Stomach (tissue), 9 donors: ENCODE measurements around the gene LINGO4. TPM values are rescaled to one million over a fixed set of nuclear protein-coding genes. Genes with fewer than 3 reads are reported as not detected.
A peak's percentile ranks its signal among the peaks of the same experiment; 100 is the strongest.

Experiments
- DNase-seq, 2 donors: peaks; one replicate each; pipeline versions ENCODE4 v3.0.0 to v3.0.0-alpha.2; 2013 to 2019
- H3K27ac ChIP-seq, 5 donors: fragments of 200-600 bp in 4 of 5; sonication (generic) in 4 of 5; one replicate each; pipeline ENCODE4 v1.5.1; 2013 to 2019; ENCODE audit warnings: mild to moderate bottlenecking in 1 of 5, moderate library complexity in 1 of 5
- H3K27me3 ChIP-seq, 3 donors: fragments of 200-600 bp; sonication (generic); one replicate each; pipeline ENCODE4 v1.5.1; 2017 to 2019; ENCODE audit warnings: mixed run types in 1 of 3
- H3K36me3 ChIP-seq, 4 donors: fragments of 200-600 bp; sonication (generic); 1 replicate in 3 of 4; 2 replicates in 1 of 4; pipeline ENCODE4 v1.5.1; 2016 to 2019
- H3K4me1 ChIP-seq, 4 donors: fragments of 200-600 bp; sonication (generic); one replicate each; pipeline ENCODE4 v1.5.1; 2016 to 2019
- H3K4me3 ChIP-seq, 4 donors: fragments of 200-600 bp; sonication (generic) in 3 of 4; one replicate each; pipeline ENCODE4 v1.5.1; 2016 to 2019; ENCODE audit warnings: mild to moderate bottlenecking in 1 of 4
- H3K9me3 ChIP-seq, 4 donors: fragments of 200-600 bp; sonication (generic); one replicate each; pipeline ENCODE4 v1.5.1; 2016 to 2019
- EP300 ChIP-seq: sonication (generic); formaldehyde crosslinking; IDR thresholded peaks from one replicate; pipeline ENCODE4 v1.6.1; 2017; ENCODE audit warnings: antibody characterized with exemption
- POLR2A ChIP-seq, 4 donors: fragments of 450-650 bp; IDR thresholded peaks; one replicate each; pipeline ENCODE4 v1.6.1; 2016; ENCODE audit warnings: antibody characterized with exemption in 4 of 4, control low read depth in 2 of 4, mild to moderate bottlenecking in 1 of 4, moderate library complexity in 1 of 4
- POLR2AphosphoS5 ChIP-seq, 3 donors: sonication (generic); formaldehyde crosslinking; IDR thresholded peaks; one replicate each; pipeline ENCODE4 v1.6.1; 2016; ENCODE audit warnings: antibody characterized with exemption in 3 of 3
- WGBS, 5 donors: extraction: QIAGEN DNeasy Blood & Tissue Kit in 3 of 5; methylation state at CpG; one replicate each; pipeline versions ENCODE4 v1.1.5 to v1.1.7; 2013 to 2018; 5-methylcytosine and 5-hydroxymethylcytosine counted together
- intact Hi-C: fragments of 100-400 bp; cut with DNase I; formaldehyde crosslinking; loops from one replicate; pipeline ENCODE4 v1.15.1; 2023; ENCODE audit warnings: low total_unique reads
- polyA plus RNA-seq, 3 donors: library from polyadenylated mRNA; stranded (reverse); fragments of 200-250 nt; gene quantifications; one replicate each; pipeline ENCODE4 v1.2.3, GENCODE V29; 2013
- total RNA-seq, 5 donors: library from RNA; depleted of rRNA; stranded (reverse); fragments of >200 nt; gene quantifications; one replicate each; pipeline versions ENCODE4 v1.1.0 to v1.2.3, GENCODE V29; 2014 to 2016
- TF ChIP-seq, protein P1 (sequence below), 7 experiments: fragments of 450-650 bp in 4 of 7; fragments of 200-600 bp in 3 of 7; sonication (generic) in 3 of 7; IDR thresholded peaks; one replicate each; pipeline ENCODE4 v1.5.1; 2016 to 2019; ENCODE audit warnings: antibody characterized with exemption in 7 of 7, control low read depth in 2 of 7, mild to moderate bottlenecking in 1 of 7
- donor health status: healthy with polysubstance abuse.
- donor health status: Bipolar disorder and iron deficiency.
- donor health status: healthy.

Gene LINGO4
- total and polyA plus RNA-seq, 8 donors = 0.06 to 3.2 TPM; not detected in 6

DNA sequence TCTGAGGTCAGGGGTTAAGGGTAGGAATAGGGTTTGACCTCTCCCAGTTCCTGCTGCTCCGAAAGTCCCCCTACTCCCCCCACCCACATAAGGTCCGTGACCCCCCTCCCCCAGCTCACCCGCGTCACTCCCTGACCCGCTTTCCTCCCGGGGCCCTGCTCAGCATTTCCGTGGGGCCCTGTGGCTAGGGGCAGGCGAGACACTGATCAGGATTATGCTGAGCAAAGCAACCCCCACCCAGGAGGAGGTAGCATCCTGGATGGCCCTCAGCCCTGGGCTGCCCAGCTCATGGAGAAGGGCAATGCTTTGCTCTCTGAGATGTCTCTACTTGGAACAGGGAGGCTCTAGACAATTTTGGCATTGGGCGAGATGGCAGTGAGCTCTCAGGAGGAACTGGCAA is 22.6 kb upstream of the LINGO4 start:
- H3K27ac ChIP-seq = peak overlapping the region in 1 of 5 donors; percentile 10
- no peak for TF ChIP-seq POLR2A (IDR thresholded peaks at IDR 0.05)
- TF ChIP-seq POLR2AphosphoS5 (IDR thresholded peaks at IDR 0.05) = no peak
- TF ChIP-seq, protein P1, sequence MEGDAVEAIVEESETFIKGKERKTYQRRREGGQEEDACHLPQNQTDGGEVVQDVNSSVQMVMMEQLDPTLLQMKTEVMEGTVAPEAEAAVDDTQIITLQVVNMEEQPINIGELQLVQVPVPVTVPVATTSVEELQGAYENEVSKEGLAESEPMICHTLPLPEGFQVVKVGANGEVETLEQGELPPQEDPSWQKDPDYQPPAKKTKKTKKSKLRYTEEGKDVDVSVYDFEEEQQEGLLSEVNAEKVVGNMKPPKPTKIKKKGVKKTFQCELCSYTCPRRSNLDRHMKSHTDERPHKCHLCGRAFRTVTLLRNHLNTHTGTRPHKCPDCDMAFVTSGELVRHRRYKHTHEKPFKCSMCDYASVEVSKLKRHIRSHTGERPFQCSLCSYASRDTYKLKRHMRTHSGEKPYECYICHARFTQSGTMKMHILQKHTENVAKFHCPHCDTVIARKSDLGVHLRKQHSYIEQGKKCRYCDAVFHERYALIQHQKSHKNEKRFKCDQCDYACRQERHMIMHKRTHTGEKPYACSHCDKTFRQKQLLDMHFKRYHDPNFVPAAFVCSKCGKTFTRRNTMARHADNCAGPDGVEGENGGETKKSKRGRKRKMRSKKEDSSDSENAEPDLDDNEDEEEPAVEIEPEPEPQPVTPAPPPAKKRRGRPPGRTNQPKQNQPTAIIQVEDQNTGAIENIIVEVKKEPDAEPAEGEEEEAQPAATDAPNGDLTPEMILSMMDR (IDR thresholded peaks at IDR 0.05) = no peak
- no peak for TF ChIP-seq EP300
- peaks cover 0 to 35% (median 0%) of the 10 kb centered on the region in 3 donors for H3K27me3 ChIP-seq
- 56 to 77% (median 60%) methylated on average over 9 of the region's 9 CpGs for WGBS, 5 donors
- no peak overlapping the region for H3K4me3 ChIP-seq
- no peak for DNase-seq
- H3K36me3 ChIP-seq = peaks cover 0 to 12% (median 2%) of the 10 kb centered on the region in 4 donors
- intact Hi-C loops = no loop called here
- no peaks in the 10 kb centered on the region for H3K9me3 ChIP-seq
- H3K4me1 ChIP-seq = peaks cover 22 to 60% (median 47%) of the 10 kb centered on the region in 4 donors

DNA sequence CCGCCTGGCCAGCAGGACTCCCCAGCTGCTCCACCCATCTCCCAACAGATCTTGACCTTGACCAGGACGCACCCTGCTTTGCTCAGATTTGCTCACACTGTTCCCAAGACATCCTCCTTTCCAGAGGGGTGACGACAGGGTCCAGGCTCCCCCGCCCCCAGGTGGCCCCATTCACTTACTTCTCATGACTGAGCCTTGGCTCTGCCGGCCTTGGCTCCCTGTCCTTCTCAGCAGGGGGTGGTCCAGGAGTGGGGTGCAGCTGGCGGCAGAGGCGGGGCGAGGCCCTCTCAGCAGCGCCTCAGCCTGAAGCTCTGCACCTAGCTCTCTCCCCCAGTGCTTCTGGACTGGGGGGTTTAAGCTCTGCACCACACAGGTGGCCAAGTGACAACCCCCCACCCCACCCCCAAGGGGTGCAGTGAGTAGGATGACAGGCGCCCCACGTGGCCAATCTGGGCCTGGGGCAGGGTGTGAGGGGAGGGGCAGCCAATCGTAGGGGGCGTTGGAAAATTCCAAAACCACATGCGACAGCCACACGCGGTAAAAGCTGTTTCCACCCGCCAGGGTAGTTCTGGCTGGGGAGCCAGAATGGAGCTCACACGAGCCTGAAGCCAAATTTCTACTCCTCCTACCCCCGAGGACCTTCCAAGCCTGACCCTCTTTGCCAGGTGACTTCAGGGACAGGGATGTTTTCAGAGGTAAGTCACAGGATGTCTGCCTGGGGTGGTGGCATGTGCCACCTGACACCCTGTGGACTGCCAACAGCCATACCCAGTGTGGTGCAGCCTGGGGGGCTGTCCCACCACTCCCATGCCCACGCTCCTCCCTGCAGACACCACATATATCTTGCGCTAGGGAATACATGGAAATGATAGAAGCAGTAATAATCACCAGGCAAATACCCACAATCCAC is 20.8 kb upstream of the LINGO4 start:
- Histone ChIP-seq H3K36me3 (peaks cover 0 to 12% (median 2%) of the 10 kb centered on the region in 4 donors), H3K9me3 (no peaks in the 10 kb centered on the region), H3K27me3 (peaks cover 0 to 28% (median 0%) of the 10 kb centered on the region in 3 donors), H3K4me1 (peaks cover 17 to 48% (median 38%) of the 10 kb centered on the region in 4 donors), H3K27ac (no peak overlapping the region), H3K4me3 (peak overlapping the region in 1 of 4 donors; percentile 6)
- intact Hi-C loops = no loop called here
- TF ChIP-seq POLR2AphosphoS5 (IDR thresholded peaks at IDR 0.05) = no peak
- no peak for TF ChIP-seq EP300
- no peak for TF ChIP-seq POLR2A (IDR thresholded peaks at IDR 0.05)
- TF ChIP-seq, protein P1 (IDR thresholded peaks at IDR 0.05) = no peak
- DNase-seq = no peak
- 52 to 68% (median 62%) methylated on average over 19 to 21 of the region's 21 CpGs for WGBS, 5 donors

DNA sequence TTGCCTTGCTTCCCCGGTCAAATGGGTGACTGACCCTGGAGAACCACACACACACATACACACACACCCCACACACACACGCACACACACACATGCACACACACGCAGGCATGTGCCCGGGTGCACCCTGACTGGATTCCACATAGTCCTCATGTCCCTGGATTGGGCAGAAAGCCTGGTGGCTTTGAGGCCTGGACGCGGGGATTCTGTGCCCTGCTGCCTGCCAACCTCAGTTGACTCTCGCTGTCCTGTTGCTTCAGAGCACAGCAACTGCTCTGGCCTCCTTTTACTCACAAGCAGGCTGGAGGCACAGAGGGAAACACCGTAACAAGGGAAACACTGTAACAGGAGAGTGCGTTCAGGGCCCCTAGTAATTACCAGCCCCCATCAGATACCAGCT is 20.0 kb upstream of the LINGO4 start:
- Histone ChIP-seq H3K4me3 (no peak overlapping the region), H3K36me3 (peaks cover 0 to 12% (median 2%) of the 10 kb centered on the region in 4 donors), H3K9me3 (no peaks in the 10 kb centered on the region), H3K27ac (no peak overlapping the region), H3K27me3 (peaks cover 0 to 22% (median 0%) of the 10 kb centered on the region in 3 donors), H3K4me1 (peaks cover 16 to 45% (median 35%) of the 10 kb centered on the region in 4 donors)
- TF ChIP-seq POLR2A (IDR thresholded peaks at IDR 0.05) = no peak
- 73 to 81% (median 79%) methylated on average over 9 of the region's 9 CpGs for WGBS, 5 donors
- intact Hi-C loops = no loop called here
- no peak for DNase-seq

DNA sequence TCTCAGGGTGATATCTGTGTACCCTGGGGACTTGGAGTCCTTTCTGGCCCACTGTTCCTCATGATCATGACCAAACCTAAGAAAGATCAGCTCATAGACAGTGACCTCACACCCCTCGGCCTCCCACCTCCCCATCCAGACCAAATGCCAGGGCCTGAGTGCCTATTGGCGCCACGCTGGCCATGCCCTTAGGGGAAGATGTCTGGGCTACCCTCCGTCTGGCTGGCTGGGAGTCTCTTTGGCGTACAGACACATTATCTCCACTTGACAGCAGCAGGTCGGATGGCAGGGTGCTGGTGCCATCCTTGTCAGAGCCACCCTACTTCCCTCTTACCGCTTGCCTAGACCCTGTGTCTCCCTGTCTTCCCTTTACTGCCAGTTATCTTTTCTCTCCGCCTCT is 18.0 kb upstream of the LINGO4 start:
- intact Hi-C loops = no loop called here
- no peak for TF ChIP-seq POLR2AphosphoS5 (IDR thresholded peaks at IDR 0.05)
- TF ChIP-seq, protein P1 (IDR thresholded peaks at IDR 0.05) = no peak
- TF ChIP-seq EP300 = no peak
- TF ChIP-seq POLR2A (IDR thresholded peaks at IDR 0.05) = no peak
- WGBS, 5 donors = 72 to 87% (median 81%) methylated on average over 8 of the region's 8 CpGs
- peaks cover 0 to 12% (median 2%) of the 10 kb centered on the region in 4 donors for H3K36me3 ChIP-seq
- peaks cover 1 to 25% (median 18%) of the 10 kb centered on the region in 4 donors for H3K4me1 ChIP-seq
- H3K27me3 ChIP-seq = peaks cover 0 to 19% (median 0%) of the 10 kb centered on the region in 3 donors
- H3K9me3 ChIP-seq = no peaks in the 10 kb centered on the region
- no peak overlapping the region for H3K4me3 ChIP-seq
- no peak overlapping the region for H3K27ac ChIP-seq
- no peak for DNase-seq
